ENCODE measurements around the gene SARS1.
"Not testable (repeated sequence)": the region's sequence is repeated elsewhere in the genome, so short reads cannot be mapped to it uniquely, and the experiment has no call there.

Gene SARS1

DNA sequence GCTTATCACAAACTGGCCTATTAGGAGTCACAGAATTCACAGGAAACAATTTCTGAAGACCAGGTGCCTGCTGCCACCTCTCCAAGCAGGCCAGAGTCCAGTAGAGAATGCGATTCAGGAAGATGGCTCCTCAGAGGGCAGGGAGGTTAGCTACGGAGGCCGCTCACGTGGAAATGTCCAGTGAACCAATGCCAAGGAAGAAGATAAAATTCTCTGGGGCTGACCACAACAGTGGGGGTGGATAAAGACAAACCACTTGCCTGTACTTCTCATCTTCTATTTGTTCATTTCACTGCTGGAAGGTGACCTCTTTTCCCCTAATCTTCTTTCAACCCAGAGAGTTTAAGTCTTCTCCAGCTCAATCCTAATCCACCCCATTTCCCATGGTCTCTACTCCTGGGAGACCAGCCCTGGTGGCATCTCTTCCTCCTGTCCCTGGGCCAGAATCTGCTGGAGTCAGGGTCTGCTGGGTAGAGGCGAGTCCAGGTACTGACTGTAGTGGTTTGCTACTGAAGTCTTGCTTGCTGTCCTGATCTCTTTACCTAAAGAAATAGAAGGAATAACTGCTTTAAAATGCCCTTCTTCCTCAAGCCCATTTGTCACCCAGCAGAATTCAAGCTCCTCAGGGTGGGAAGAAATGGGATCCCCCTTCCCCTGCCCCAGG is 66.0 kb downstream of the SARS1 start:
- no peak for DNase-seq

DNA sequence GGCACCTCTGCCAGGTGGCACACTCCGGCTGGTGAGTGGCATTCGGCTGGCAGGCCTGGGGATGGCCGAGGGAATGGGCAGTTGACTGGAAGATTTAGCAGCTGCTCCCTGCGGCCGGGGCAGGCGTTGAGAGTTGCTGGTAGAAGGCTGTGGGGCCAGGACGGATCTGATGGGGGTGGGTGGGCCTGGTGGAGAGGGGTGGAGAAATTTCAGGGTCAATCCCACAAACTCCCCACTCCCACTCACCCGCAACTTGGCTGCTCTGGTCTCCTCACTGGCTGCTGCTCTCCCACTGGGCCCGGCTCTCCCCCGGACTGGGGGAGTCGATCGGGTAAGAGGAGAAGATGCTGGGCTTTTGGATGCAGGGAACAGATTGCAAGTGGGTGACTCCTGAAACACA is 67.1 kb downstream of the SARS1 start:
- DNase-seq: no peak

DNA sequence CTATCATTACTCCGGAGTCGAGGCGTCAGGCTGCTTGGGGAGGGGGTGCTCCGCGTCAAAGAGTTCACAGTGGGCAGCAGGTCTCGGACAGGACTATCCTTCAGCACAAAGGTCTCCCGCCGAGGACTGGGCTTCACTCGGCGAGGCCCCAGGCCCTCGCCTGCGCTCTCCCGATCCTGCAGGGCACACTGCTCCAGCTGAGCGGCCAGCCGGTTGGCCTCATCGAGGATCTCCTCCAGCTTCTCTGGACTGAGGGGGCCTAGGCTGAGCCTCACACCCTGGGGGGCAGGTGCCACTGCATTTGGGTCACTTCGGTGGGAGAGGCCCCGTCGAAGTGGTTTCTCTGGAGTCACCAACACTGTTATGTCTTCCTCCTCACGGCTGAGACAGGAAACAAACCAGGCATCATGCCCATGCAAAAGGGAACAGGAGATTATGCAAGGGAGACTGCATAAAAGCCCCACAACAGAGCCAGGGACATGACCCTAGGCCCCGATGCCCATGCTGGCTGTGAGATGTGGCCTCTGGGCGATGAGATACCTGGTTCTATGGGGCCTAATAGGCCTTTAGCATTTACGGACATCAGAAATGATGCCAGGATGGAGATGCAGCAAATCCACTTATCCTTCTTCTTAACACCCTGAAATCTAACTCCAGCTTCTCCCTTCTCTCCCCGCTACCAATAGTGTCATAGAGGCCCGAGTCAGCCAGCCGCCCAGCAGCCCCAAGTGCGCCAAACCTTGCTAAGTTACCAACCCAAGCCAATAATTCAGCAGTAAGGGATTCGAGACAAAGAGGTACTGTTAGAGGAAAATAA is 68.2 kb downstream of the SARS1 start:
- DNase-seq: no peak

DNA sequence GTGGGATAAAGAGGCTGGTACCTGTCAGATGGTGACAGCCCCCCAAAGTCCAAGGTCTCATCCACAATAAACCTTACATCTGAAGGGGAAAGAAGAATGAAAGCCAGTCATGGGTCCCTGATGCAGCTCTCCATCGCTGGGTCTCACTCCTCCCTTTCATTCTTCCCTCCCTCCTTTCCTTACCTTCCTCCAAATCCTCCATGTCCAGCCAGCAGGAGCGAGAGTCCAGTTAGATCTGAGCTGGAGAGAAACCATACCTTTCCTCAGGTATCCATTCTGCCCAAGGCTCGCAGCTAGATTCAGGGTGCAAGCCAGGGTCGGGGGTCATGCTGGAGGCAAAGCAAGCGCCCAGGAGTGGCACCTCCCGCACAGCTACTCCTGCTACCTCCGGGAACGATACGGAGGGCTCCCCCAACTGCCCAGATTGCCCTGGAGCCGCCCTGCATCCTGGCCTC is 68.8 kb downstream of the SARS1 start:
- no peak for DNase-seq

DNA sequence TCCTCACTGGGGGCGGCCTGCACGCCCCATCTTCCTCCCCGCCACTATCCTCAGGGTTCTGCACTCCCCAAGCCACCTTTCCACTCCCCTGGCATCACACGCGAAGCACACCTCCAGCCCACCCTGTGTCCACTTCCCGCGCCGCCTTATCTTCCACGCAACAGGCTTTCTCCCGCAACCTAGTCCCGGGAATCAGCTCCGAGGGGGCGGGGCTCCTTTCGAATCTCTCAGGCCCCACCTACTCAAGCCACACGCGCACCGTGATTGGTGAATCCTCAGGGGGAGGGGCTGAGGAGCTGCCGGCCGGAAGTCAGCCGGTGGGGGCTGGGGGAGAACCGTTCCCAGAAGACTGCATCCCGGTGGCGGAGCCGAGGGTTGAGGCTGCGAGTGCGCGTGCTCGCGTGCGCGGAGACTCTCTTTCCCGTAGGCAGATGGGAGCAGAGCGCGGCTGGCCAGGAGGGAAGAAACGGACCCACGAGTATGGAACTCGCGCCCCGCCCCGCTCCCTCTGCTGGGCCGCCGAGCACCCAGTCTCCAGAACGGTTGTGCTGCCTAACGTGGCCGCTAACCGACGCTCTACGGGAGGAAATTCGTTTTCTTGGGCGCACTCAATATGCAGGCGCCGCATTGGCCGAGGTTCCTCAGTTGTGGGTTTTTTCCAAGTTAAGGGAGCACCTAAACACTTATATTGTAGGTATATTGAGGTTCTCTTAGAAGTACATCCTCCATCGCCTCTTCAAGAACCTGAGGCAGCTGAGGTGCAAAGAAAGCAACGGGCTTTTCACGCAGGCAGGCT is 69.4 kb downstream of the SARS1 start, which contains the start of gene PSRC1:
Gene PSRC1 (minus strand): TSS at position 194 of the 796 bp plus-strand sequence.
- peak; percentile 91 for DNase-seq

DNA sequence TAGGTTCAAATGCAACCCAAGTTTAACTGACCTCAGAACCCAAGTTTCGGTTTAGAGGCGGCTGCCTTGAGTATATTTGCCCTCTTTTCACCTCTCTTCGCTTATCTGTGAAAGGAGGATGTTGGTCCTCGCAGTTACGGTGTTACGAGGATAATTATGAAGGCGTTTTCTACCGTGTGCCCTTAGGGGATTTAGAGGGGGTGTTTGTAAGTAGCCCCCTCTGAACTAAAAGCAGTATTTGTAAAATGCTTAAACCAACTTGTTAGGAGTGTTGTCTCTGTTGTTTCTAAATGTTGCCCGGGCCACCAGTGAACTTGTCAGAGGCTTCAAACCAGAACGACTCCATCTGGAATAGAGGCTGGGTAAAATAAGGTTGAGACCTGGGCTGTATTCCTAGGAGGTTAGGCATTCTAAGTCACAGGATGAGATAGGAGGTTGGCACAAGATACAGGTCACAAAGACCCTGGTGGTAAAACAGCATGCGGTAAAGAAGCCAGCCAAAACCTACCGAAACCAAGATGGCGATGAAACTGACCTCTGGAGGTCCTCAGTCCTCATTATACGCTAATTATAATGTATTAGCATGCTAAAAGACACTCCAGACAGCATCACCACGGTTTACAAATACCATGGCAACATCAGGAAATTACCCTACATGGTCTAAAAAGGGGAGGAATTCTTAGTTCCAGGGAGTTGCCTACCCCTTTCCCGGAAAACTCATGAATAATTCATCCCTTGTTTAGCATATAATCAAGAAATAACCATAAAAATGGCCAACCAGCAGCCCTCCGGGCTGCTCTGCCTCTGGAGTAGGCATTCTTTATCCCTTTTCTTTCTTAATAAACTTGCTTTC is 70.3 kb downstream of the SARS1 start:
- no peak for DNase-seq

DNA sequence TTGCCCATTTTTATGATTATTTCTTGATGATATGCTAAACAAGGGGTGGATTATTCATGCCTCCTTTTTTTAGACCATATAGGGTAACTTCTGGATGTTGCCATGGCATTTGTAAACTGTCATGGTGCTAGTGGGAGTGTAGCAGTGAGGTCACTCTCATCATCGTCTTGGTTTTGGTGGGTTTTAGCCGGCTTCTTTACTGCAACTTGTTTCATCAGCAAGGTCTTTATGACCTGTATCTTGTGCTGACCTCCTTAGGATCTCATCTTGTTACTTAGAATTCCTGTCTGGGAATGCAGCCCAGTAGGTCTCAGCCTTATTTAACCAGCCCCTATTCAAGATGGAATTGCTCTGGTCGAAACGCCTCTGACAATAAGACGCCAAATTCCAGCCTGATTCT is 73.0 kb downstream of the SARS1 start:
- not testable (repeated sequence) for DNase-seq
